ENCODE results near the gene SEL1L. TPM values are rescaled to one million over a fixed set of nuclear protein-coding genes. Genes with fewer than 3 reads are reported as not detected.
A peak's percentile ranks its signal among the peaks of the same experiment; 100 is the strongest.
"Not testable (repeated sequence)": the region's sequence is repeated elsewhere in the genome, so short reads cannot be mapped to it uniquely, and the experiment has no call there.

SEL1L gene
- total RNA-seq, 1 experiment from 2014 or later: 62.1 TPM

GRCh38 chr14:81435391-81436295 lies 98.0 kb downstream of the SEL1L start:
- in situ Hi-C loops (cut with HindIII; ENCODE audit: low pct_unique_long_range_greater_than_20kb, low sequenced_read_pairs): no loop called here
- peak; percentile 21 for DNase-seq (ENCODE audit: low read depth, low spot score)

- in situ Hi-C loops (cut with HindIII; ENCODE audit: low pct_unique_long_range_greater_than_20kb, low sequenced_read_pairs): no loop called here
- no peak for DNase-seq (ENCODE audit: low read depth, low spot score)
Observed at GRCh38 chr14:81435048-81435390, 98.6 kb downstream of the SEL1L start.

- in situ Hi-C loops (cut with HindIII; ENCODE audit: low pct_unique_long_range_greater_than_20kb, low sequenced_read_pairs): no loop called here
- no peak for DNase-seq (ENCODE audit: low read depth, low spot score)
Observed at GRCh38 chr14:81434230-81434629, 99.4 kb downstream of the SEL1L start.

GRCh38 chr14:81433378-81433777 lies 100.3 kb downstream of the SEL1L start:
- in situ Hi-C loops (cut with HindIII; ENCODE audit: low pct_unique_long_range_greater_than_20kb, low sequenced_read_pairs): no loop called here
- DNase-seq (ENCODE audit: low read depth, low spot score): no peak

GRCh38 chr14:81432219-81432661 lies 101.4 kb downstream of the SEL1L start:
- in situ Hi-C loops (cut with HindIII; ENCODE audit: low pct_unique_long_range_greater_than_20kb, low sequenced_read_pairs): no loop called here
- DNase-seq (ENCODE audit: low read depth, low spot score): no peak

- in situ Hi-C loops (cut with HindIII; ENCODE audit: low pct_unique_long_range_greater_than_20kb, low sequenced_read_pairs): no loop called here
- DNase-seq (ENCODE audit: low read depth, low spot score): no peak
Observed at GRCh38 chr14:81430235-81430634, 103.4 kb downstream of the SEL1L start.

- in situ Hi-C loops (cut with HindIII; ENCODE audit: low pct_unique_long_range_greater_than_20kb, low sequenced_read_pairs); DNase-seq (ENCODE audit: low read depth, low spot score): not testable (repeated sequence)
Observed at GRCh38 chr14:81429749-81430148, 103.9 kb downstream of the SEL1L start.

- DNase-seq (ENCODE audit: low read depth, low spot score): no peak
- in situ Hi-C loops (cut with HindIII; ENCODE audit: low pct_unique_long_range_greater_than_20kb, low sequenced_read_pairs): no loop called here
Observed at GRCh38 chr14:81429028-81429427, 104.6 kb downstream of the SEL1L start.

GRCh38 chr14:81427348-81428058 lies 106.2 kb downstream of the SEL1L start:
- in situ Hi-C loops (cut with HindIII; ENCODE audit: low pct_unique_long_range_greater_than_20kb, low sequenced_read_pairs): no loop called here
- no peak for DNase-seq (ENCODE audit: low read depth, low spot score)

GRCh38 chr14:81423504-81423903 lies 110.1 kb downstream of the SEL1L start:
- in situ Hi-C loops (cut with HindIII; ENCODE audit: low pct_unique_long_range_greater_than_20kb, low sequenced_read_pairs): no loop called here

More at GRCh38 chr14:81423504-81423903, 110.1 kb downstream of the SEL1L start:
- no peak for DNase-seq (ENCODE audit: low read depth, low spot score)

Other genes starting within 250 kb of the SEL1L start
- 14.8 and 16.3 TPM in 2 replicates for gene STON2, start 133.5 kb downstream of the SEL1L start, total RNA-seq (2014; rRNA removed; shearing (Covaris generic))

Measured in SK-MEL-5 (cell line).